HEK293 (cell line): ENCODE data around the gene MYL7.
A peak's percentile ranks its signal among the peaks of the same experiment; 100 is the strongest.

Source experiments
- CTCF ChIA-PET: fragments of 350-600 bp; formaldehyde crosslinking; extraction: SDS; loops from one replicate; lab custom pipeline; 2021; ENCODE audit warnings: antibody characterized with exemption; lab: Yijun Ruan, JAX
- POLR2A ChIA-PET: fragments of 300-600 bp; formaldehyde crosslinking; extraction: SDS; loops from one replicate; lab custom pipeline; 2020; ENCODE audit warnings: antibody characterized with exemption, inconsistent platforms; lab: Yijun Ruan, JAX
- H3K27ac ChIP-seq: fragments of 200-500 bp; sonication (Bioruptor generic); 2 replicates; pipeline ENCODE4 v1.5.1; 2014; ENCODE audit warnings: low read depth, low read length, control low read depth, inconsistent platforms; ENCODE audit errors: extremely low read depth
- H3K36me3 ChIP-seq, 2 experiments: fragments of 200-500 bp in 1 of 2; sonication (Bioruptor generic) in 1 of 2; 1 replicate in 1 of 2; 2 replicates in 1 of 2; pipeline ENCODE4 v1.5.1; 2014 to 2017; ENCODE audit warnings: inconsistent platforms in 2 of 2, low read length in 2 of 2; ENCODE audit not compliant: control insufficient read depth in 2 of 2, insufficient read depth in 1 of 2
- H3K4me1 ChIP-seq: fragments of 200-500 bp; sonication (Bioruptor generic); 2 replicates; pipeline ENCODE4 v1.5.1; 2014; ENCODE audit warnings: mild to moderate bottlenecking, low read length, inconsistent platforms; ENCODE audit not compliant: control insufficient read depth, insufficient read depth
- H3K4me3 ChIP-seq: 2 replicates; pipeline ENCODE4 v1.5.1; 2011; ENCODE audit warnings: low read depth, mild to moderate bottlenecking, control low read depth, low read length, moderate library complexity
- H3K9me3 ChIP-seq: fragments of 200-500 bp; sonication (Bioruptor generic); 2 replicates; pipeline ENCODE4 v1.5.1; 2014; ENCODE audit warnings: low read depth, low read length, inconsistent platforms; ENCODE audit not compliant: control insufficient read depth, insufficient read depth
- HOXA7 ChIP-seq: sonication (generic); formaldehyde crosslinking; IDR thresholded peaks from 2 replicates; pipeline ENCODE4 v1.8.1; 2022; ENCODE audit warnings: missing genetic modification reagents, borderline replicate concordance
- IKZF3 ChIP-seq: fragments of 450-650 bp; IDR thresholded peaks from 2 replicates; pipeline ENCODE4 v1.5.0; 2018; ENCODE audit warnings: missing biosample characterization, mild to moderate bottlenecking, missing genetic modification characterization, moderate library complexity
- MYNN ChIP-seq: fragments of 450-650 bp; formaldehyde crosslinking; IDR thresholded peaks from 2 replicates; pipeline ENCODE4 v1.5.1; 2016; ENCODE audit warnings: missing biosample characterization, missing genetic modification characterization, borderline replicate concordance
- WT1 ChIP-seq: fragments of 450-650 bp; formaldehyde crosslinking; IDR thresholded peaks from 2 replicates; pipeline ENCODE4 v1.5.1; 2016; ENCODE audit warnings: missing biosample characterization, missing genetic modification characterization
- ZBTB21 ChIP-seq: fragments of 450-650 bp; formaldehyde crosslinking; IDR thresholded peaks from 2 replicates; pipeline ENCODE4 v1.5.1; 2017; ENCODE audit warnings: missing biosample characterization, missing genetic modification characterization
- ZNF146 ChIP-seq: fragments of 450-650 bp; formaldehyde crosslinking; IDR thresholded peaks from 2 replicates; pipeline ENCODE4 v1.5.1; 2016; ENCODE audit warnings: missing biosample characterization, missing genetic modification characterization
- ZNF148 ChIP-seq: fragments of 450-650 bp; formaldehyde crosslinking; IDR thresholded peaks from 2 replicates; pipeline ENCODE4 v1.5.0; 2017; ENCODE audit warnings: missing biosample characterization, missing genetic modification characterization, borderline replicate concordance
- ZNF155 ChIP-seq: fragments of 450-650 bp; formaldehyde crosslinking; IDR thresholded peaks from 2 replicates; pipeline ENCODE4 v1.5.1; 2016; ENCODE audit warnings: missing biosample characterization, missing genetic modification characterization
- ZNF2 ChIP-seq: fragments of 450-650 bp; formaldehyde crosslinking; IDR thresholded peaks from 2 replicates; pipeline ENCODE4 v1.5.1; 2016; ENCODE audit warnings: missing biosample characterization, missing genetic modification characterization
- ZNF223 ChIP-seq: fragments of 450-650 bp; formaldehyde crosslinking; IDR thresholded peaks from 2 replicates; pipeline ENCODE4 v1.5.1; 2016; ENCODE audit warnings: missing biosample characterization, missing genetic modification characterization
- ZNF23 ChIP-seq: fragments of 450-650 bp; formaldehyde crosslinking; IDR thresholded peaks from 2 replicates; pipeline ENCODE4 v1.5.1; 2016; ENCODE audit warnings: missing biosample characterization, missing genetic modification characterization, borderline replicate concordance
- ZNF24 ChIP-seq: fragments of 450-650 bp; formaldehyde crosslinking; IDR thresholded peaks from 2 replicates; pipeline ENCODE4 v1.5.1; 2016; ENCODE audit warnings: missing biosample characterization, missing genetic modification characterization
- ZNF426 ChIP-seq: fragments of 450-650 bp; formaldehyde crosslinking; IDR thresholded peaks from 2 replicates; pipeline ENCODE4 v1.5.1; 2017; ENCODE audit warnings: missing biosample characterization, missing genetic modification characterization, mild to moderate bottlenecking, inconsistent platforms, moderate library complexity
- ZNF521 ChIP-seq: fragments of 450-650 bp; formaldehyde crosslinking; IDR thresholded peaks from 2 replicates; pipeline ENCODE4 v1.5.1; 2017; ENCODE audit warnings: missing biosample characterization, mild to moderate bottlenecking, missing genetic modification characterization
- ZNF549 ChIP-seq: fragments of 450-650 bp; IDR thresholded peaks from 2 replicates; pipeline ENCODE4 v1.5.1; 2018; ENCODE audit warnings: missing biosample characterization, missing genetic modification characterization, mild to moderate bottlenecking, inconsistent platforms, moderate library complexity
- ZNF558 ChIP-seq: fragments of 450-650 bp; formaldehyde crosslinking; IDR thresholded peaks from 2 replicates; pipeline ENCODE4 v1.5.1; 2016; ENCODE audit warnings: missing biosample characterization, missing genetic modification characterization
- ZNF560 ChIP-seq: fragments of 450-650 bp; formaldehyde crosslinking; IDR thresholded peaks from 2 replicates; pipeline ENCODE4 v1.5.1; 2017; ENCODE audit warnings: missing biosample characterization, missing genetic modification characterization, borderline replicate concordance
- ZNF571 ChIP-seq: fragments of 450-650 bp; formaldehyde crosslinking; IDR thresholded peaks from 2 replicates; pipeline ENCODE4 v1.5.0; 2017; ENCODE audit warnings: missing biosample characterization, missing genetic modification characterization
- ZNF658 ChIP-seq: fragments of 450-650 bp; formaldehyde crosslinking; IDR thresholded peaks from 2 replicates; pipeline ENCODE4; 2016; ENCODE audit warnings: missing biosample characterization, missing genetic modification characterization
- TF ChIP-seq, protein P1 (sequence below): fragments of 450-650 bp; formaldehyde crosslinking; IDR thresholded peaks from 2 replicates; pipeline ENCODE4 v1.5.1; 2016; ENCODE audit warnings: missing biosample characterization, missing genetic modification characterization
- TF ChIP-seq, protein P2 (sequence below): fragments of 450-650 bp; formaldehyde crosslinking; IDR thresholded peaks from 2 replicates; pipeline ENCODE4 v1.5.1; 2016; ENCODE audit warnings: missing biosample characterization, missing genetic modification characterization
- TF ChIP-seq, protein P3 (sequence below): fragments of 450-650 bp; formaldehyde crosslinking; IDR thresholded peaks from 2 replicates; pipeline ENCODE4 v1.5.1; 2016; ENCODE audit warnings: missing biosample characterization, missing genetic modification characterization
- TF ChIP-seq, protein P4 (sequence below): fragments of 450-650 bp; formaldehyde crosslinking; IDR thresholded peaks from 2 replicates; pipeline ENCODE4 v1.5.1; 2017; ENCODE audit warnings: missing biosample characterization, missing genetic modification characterization

Gene MYL7

DNA sequence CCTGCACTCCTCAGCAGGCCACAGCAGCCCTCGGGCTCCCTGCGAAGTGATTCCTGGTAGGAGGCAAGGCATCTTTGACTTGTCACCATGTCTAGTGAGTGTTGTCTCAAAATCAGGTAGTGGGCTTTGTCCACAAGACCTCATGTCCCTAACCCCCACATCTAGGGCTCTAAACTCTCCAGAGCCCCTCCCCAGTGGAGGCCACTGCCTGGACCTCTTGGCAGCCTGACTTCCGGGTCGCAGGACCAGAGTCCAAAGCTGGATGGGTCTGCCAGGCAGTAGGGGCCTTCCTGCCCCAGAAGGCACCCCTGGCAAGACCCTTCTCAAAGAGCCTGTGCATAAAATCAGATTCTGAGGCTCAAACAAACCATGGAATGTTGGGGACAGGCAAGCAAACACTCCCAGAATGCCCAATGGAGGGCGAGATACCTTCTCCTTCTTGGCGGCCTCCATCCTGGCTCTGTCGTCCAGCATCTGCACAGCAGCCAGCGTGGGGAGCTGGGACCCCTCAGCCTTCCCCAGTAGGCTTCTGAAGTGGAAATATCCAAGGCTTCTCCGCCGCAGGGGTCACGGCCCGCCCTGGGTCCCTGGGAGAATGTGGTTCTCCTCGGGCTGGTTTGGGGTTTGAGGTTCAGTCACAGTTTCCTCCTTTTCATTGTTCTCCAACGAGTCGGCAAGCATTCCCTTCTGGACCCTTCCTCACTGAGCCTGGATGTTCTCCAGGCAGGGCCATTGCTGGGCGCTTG is 47.5 kb upstream of the MYL7 start (continued):
- TF ChIP-seq, protein P1, sequence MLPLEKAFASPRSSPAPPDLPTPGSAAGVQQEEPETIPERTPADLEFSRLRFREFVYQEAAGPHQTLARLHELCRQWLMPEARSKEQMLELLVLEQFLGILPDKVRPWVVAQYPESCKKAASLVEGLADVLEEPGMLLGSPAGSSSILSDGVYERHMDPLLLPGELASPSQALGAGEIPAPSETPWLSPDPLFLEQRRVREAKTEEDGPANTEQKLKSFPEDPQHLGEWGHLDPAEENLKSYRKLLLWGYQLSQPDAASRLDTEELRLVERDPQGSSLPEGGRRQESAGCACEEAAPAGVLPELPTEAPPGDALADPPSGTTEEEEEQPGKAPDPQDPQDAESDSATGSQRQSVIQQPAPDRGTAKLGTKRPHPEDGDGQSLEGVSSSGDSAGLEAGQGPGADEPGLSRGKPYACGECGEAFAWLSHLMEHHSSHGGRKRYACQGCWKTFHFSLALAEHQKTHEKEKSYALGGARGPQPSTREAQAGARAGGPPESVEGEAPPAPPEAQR (tag by site-specific recombination): no peak

- Histone ChIP-seq H3K27ac (no peak overlapping the region), H3K9me3 (no peaks in the 10 kb centered on the region), H3K36me3 (no peaks in the 10 kb centered on the region), H3K4me3 (no peak overlapping the region), H3K4me1 (0 out of 2 replicates have a peak, but pooled peaks cover 2% of the 10 kb centered on the region)
- CTCF ChIA-PET: interaction anchor here (0.6 kb wide), 1 partner anchor 55 kb away, joined by 3 read pairs; no protein-coding TSS in a partner anchor
- TF ChIP-seq ZNF148 (tag by site-specific recombination): no peak
- peak; percentile 66 for TF ChIP-seq ZNF223 (tag by site-specific recombination)
- TF ChIP-seq ZNF558 (tag by site-specific recombination): no peak
- TF ChIP-seq ZNF426 (tag by site-specific recombination): no peak
- TF ChIP-seq, all 188 proteins: peak for 1
- POLR2A ChIA-PET: no interaction called here
Measured at GRCh38 chr7:44187636-44188416, 46.7 kb upstream of the MYL7 start.

DNA sequence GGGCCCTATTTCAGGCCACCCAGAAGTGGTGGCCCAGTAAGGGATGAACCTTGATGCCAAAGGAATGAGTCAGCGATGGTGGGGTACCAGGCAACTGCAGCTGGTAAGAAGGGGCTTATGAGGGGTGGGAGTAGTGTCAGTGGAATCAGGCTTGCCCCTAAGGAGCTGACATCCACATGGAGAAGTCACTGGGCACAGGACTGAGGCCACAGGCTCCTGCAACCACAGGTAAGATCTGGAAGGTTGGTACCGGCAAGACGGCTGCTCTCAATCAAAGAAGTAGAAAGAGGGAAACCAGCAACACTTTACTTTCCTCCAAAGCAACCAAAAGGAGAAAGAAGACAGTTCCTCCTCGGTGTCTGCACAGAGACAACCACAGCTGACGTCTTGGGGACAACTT is 45.6 kb upstream of the MYL7 start:
- H3K36me3 ChIP-seq: no peaks in the 10 kb centered on the region
- CTCF ChIA-PET: no interaction called here

More for the DNA sequence above, 45.6 kb upstream of the MYL7 start:
- no peak for TF ChIP-seq MYNN (tag by site-specific recombination)
- TF ChIP-seq ZNF2 (tag by site-specific recombination): no peak
- TF ChIP-seq ZNF571 (tag by site-specific recombination): no peak
- no peak for TF ChIP-seq WT1
- TF ChIP-seq ZBTB21 (tag by site-specific recombination): no peak
- TF ChIP-seq ZNF23 (tag by site-specific recombination): no peak
- TF ChIP-seq, protein P2, sequence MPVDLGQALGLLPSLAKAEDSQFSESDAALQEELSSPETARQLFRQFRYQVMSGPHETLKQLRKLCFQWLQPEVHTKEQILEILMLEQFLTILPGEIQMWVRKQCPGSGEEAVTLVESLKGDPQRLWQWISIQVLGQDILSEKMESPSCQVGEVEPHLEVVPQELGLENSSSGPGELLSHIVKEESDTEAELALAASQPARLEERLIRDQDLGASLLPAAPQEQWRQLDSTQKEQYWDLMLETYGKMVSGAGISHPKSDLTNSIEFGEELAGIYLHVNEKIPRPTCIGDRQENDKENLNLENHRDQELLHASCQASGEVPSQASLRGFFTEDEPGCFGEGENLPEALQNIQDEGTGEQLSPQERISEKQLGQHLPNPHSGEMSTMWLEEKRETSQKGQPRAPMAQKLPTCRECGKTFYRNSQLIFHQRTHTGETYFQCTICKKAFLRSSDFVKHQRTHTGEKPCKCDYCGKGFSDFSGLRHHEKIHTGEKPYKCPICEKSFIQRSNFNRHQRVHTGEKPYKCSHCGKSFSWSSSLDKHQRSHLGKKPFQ (tag by site-specific recombination): no peak
- TF ChIP-seq, protein P3, sequence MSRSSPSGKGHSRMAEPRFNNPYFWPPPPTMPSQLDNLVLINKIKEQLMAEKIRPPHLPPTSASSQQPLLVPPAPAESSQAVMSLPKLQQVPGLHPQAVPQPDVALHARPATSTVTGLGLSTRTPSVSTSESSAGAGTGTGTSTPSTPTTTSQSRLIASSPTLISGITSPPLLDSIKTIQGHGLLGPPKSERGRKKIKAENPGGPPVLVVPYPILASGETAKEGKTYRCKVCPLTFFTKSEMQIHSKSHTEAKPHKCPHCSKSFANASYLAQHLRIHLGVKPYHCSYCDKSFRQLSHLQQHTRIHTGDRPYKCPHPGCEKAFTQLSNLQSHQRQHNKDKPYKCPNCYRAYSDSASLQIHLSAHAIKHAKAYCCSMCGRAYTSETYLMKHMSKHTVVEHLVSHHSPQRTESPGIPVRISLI (tag by site-specific recombination): no peak
- TF ChIP-seq ZNF521 (tag by site-specific recombination): no peak
- no peak for TF ChIP-seq ZNF146 (tag by site-specific recombination)
- no peak for TF ChIP-seq ZNF155
- no peak for TF ChIP-seq ZNF560
- TF ChIP-seq ZNF549 (tag by site-specific recombination): no peak
- TF ChIP-seq ZNF24 (tag by site-specific recombination): no peak
- TF ChIP-seq, protein P4, sequence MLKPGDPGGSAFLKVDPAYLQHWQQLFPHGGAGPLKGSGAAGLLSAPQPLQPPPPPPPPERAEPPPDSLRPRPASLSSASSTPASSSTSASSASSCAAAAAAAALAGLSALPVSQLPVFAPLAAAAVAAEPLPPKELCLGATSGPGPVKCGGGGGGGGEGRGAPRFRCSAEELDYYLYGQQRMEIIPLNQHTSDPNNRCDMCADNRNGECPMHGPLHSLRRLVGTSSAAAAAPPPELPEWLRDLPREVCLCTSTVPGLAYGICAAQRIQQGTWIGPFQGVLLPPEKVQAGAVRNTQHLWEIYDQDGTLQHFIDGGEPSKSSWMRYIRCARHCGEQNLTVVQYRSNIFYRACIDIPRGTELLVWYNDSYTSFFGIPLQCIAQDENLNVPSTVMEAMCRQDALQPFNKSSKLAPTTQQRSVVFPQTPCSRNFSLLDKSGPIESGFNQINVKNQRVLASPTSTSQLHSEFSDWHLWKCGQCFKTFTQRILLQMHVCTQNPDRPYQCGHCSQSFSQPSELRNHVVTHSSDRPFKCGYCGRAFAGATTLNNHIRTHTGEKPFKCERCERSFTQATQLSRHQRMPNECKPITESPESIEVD: no peak
- TF ChIP-seq ZNF658 (tag by site-specific recombination): no peak
- TF ChIP-seq IKZF3 (tag by site-specific recombination): no peak
- TF ChIP-seq HOXA7: no peak
- Histone ChIP-seq H3K9me3 (no peaks in the 10 kb centered on the region), H3K4me3 (no peak overlapping the region), H3K4me1 (0 out of 2 replicates have a peak, but pooled peaks cover 2% of the 10 kb centered on the region), H3K27ac (no peak overlapping the region)
- POLR2A ChIA-PET: interaction anchor here (1.0 kb wide), 1 partner anchor 13 kb away, joined by 3 read pairs; no protein-coding TSS in a partner anchor
